NT2/D1 (cell line): Measurements from ENCODE around the gene CENPQ.
A peak's percentile ranks its signal among the peaks of the same experiment; 100 is the strongest.

Experiments
- DNase-seq: peaks from one replicate; pipeline ENCODE4 v3.0.0-alpha.2; 2011; ENCODE audit warnings: low read depth, low spot score
- H3K27me3 ChIP-seq: 2 replicates; pipeline ENCODE4 v1.6.0; 2011; ENCODE audit warnings: mild to moderate bottlenecking; ENCODE audit not compliant: insufficient read length, insufficient read depth
- H3K36me3 ChIP-seq: 2 replicates; pipeline ENCODE4 v1.6.1; 2011; ENCODE audit warnings: mild to moderate bottlenecking, low read length, mixed read lengths; ENCODE audit not compliant: insufficient read depth, insufficient read length
- H3K4me1 ChIP-seq: 2 replicates; pipeline ENCODE4 v1.5.1; 2011; ENCODE audit not compliant: insufficient read depth, insufficient read length
- H3K4me3 ChIP-seq: 2 replicates; pipeline ENCODE4 v1.5.1; 2011; ENCODE audit warnings: low read depth; ENCODE audit not compliant: insufficient read length
- H3K9ac ChIP-seq: 2 replicates; pipeline ENCODE4 v1.6.0; 2011; ENCODE audit warnings: low read depth; ENCODE audit not compliant: insufficient read length
- H3K9me3 ChIP-seq: 2 replicates; pipeline ENCODE4 v1.5.1; 2011; ENCODE audit warnings: mild to moderate bottlenecking, low read length; ENCODE audit not compliant: insufficient read depth
- SUZ12 ChIP-seq: IDR thresholded peaks from 2 replicates; pipeline ENCODE4 v1.6.1; 2011; ENCODE audit not compliant: insufficient read length, insufficient read depth; ENCODE audit errors: extremely low read depth
- YY1 ChIP-seq: IDR thresholded peaks from 2 replicates; pipeline ENCODE4 v1.6.1; 2011; ENCODE audit not compliant: insufficient read length, insufficient read depth
- ZNF274 ChIP-seq: IDR thresholded peaks from 2 replicates; pipeline ENCODE4 v1.6.1; 2011; ENCODE audit warnings: mild to moderate bottlenecking, low read depth, low read length

The CENPQ gene, protein sequence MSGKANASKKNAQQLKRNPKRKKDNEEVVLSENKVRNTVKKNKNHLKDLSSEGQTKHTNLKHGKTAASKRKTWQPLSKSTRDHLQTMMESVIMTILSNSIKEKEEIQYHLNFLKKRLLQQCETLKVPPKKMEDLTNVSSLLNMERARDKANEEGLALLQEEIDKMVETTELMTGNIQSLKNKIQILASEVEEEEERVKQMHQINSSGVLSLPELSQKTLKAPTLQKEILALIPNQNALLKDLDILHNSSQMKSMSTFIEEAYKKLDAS

DNA sequence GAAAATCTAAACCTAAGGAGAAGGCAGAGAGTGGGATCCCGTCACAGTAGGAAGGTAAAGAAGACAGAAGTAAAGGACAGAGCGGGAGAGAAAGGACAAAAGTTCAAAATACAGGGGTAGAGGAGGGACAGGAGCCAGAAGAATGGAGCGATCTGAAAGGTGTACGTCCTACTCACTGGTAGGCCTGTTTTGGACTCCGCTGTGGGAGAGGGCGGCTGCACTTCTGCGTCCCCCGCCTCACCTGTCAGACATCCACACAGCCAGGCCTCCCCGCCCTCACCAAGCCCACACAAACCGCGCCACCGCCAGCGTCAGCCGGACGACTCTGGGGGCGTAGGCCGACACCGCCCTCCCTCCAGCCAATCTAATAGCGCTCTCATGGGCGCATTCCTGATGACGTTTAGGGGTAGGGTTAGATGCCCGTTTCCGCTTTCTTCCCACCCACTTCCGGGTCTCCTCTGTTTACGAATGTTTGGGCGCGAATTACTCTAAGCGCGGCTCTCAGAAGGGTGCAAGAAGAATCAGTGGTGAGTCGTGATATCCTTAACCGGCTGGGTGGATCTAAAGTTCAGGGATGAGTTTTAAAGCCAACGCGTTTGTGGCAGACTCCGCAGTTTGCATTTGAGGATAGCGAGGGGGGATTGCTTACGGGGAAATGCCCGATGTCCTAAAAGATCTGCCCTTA, at the start of gene CENPQ, which contains the start of gene MMUT:
Gene CENPQ, plus strand, starts transcription at position 444 of the 685 bp plus-strand sequence. CDS start 6,807 bp downstream, outside the sequence.
Gene MMUT, minus strand, starts transcription at position 327 of the 685 bp plus-strand sequence. CDS start 3,787 bp downstream, outside the sequence.
- peak within 1 kb of the TSS; percentile 90 for H3K9ac ChIP-seq

DNA sequence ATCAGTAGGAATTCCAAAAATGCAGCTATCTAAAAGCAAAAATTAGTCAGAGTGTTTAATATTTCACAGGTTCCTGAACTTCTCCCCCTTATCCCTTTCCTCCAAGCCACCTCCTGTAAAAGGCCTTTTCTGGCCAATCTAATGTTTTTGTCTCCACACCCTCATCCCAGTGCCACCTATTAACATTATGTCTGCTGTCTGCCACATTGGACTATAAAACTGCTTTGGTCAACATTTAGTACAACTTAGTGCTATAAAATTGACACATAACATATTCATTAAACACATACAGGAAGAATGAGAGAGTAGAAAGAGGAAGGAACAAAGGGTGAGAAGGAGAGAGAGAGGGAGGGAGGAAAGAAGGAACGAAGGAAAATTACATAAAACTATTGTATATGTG, 47.8 kb upstream of the CENPQ start:
- no peak for DNase-seq
- H3K9me3 ChIP-seq: no peaks in the 10 kb centered on the region
- H3K4me3 ChIP-seq: no peak overlapping the region
- no peaks in the 10 kb centered on the region for H3K27me3 ChIP-seq
- H3K36me3 ChIP-seq: no peaks in the 10 kb centered on the region
- no peaks in the 10 kb centered on the region for H3K4me1 ChIP-seq
- TF ChIP-seq ZNF274 (no peak), SUZ12 (no peak), YY1 (no peak)
- H3K9ac ChIP-seq: no peak overlapping the region

More for the DNA sequence above, at the start of gene CENPQ, which contains the start of gene MMUT:
- H3K9me3 ChIP-seq: no peaks in the 10 kb centered on the region
- no peak for TF ChIP-seq YY1
- no peak for TF ChIP-seq SUZ12
- no peak for TF ChIP-seq ZNF274
- H3K27me3 ChIP-seq: no peaks in the 10 kb centered on the region
- peak; percentile 82 for DNase-seq
- peak within 1 kb of the TSS; percentile 91 for H3K4me3 ChIP-seq
- H3K4me1 ChIP-seq: no peaks in the 10 kb centered on the region
- peaks cover 6% of the 10 kb centered on the region for H3K36me3 ChIP-seq

DNA sequence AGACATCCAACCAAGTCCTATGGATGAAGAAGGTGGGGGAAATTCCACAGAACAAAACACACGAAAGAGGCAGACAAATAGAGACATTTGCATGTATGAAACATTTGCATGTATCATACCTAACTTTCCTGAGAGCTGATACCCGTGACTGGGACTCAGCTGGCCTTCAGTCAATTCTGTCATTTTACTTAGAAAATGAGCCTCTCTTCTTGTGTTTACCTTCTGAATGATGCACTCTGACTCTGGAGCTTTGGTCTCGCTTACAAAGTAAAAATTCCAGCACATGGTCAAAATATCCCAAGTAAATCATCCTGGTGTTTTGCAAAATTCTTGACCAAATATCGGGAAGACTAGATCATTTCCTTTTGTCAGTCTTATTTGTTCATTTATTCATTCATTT, 47.0 kb upstream of the CENPQ start:
- H3K4me1 ChIP-seq: no peaks in the 10 kb centered on the region
- no peak for TF ChIP-seq ZNF274
- TF ChIP-seq SUZ12: no peak
- TF ChIP-seq YY1: no peak
- H3K4me3 ChIP-seq: no peak overlapping the region
- no peaks in the 10 kb centered on the region for H3K9me3 ChIP-seq
- no peaks in the 10 kb centered on the region for H3K36me3 ChIP-seq
- DNase-seq: no peak
- no peak overlapping the region for H3K9ac ChIP-seq
- no peaks in the 10 kb centered on the region for H3K27me3 ChIP-seq

DNA sequence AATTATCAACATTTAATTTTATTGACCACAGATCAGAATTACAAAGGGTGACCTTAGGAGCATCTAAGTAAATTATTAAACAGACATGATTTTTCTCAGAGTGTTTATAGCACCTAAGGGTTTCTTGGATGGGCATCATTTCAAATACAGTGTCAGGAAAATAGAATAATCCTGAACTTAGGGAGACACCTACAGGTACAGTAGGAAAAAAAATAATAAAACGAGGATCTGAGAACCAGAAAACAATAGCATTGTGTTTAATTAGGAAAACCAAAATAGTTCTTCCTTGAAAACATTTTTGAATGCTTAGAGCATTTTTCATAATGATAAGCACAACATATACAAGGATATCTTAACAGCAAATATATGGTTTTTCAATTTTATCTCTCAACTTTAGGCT, 39.4 kb upstream of the CENPQ start:
- Histone ChIP-seq H3K27me3 (no peaks in the 10 kb centered on the region), H3K36me3 (no peaks in the 10 kb centered on the region), H3K9ac (no peak overlapping the region), H3K4me3 (no peak overlapping the region), H3K4me1 (no peaks in the 10 kb centered on the region), H3K9me3 (no peaks in the 10 kb centered on the region)
- TF ChIP-seq YY1 (no peak), ZNF274 (no peak), SUZ12 (no peak)
- DNase-seq: no peak

DNA sequence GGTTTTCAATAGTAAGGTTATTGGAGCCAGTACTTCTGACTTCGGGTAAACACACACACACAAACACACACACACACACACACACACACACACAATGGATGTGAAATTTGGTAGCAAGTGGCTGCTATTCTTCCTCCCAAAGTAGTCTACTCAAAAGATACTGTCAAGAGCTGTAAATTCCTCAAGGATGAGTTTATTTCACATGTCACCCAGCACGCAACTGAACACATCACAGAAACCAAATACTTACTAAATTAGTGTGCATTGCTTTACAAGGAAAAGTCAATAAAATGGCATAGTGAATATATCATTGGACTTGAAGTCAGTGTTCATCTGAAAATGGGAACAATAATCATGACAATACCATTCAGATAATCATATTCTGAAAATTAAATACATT, 33.0 kb upstream of the CENPQ start:
- no peak overlapping the region for H3K9ac ChIP-seq
- TF ChIP-seq ZNF274 (no peak), SUZ12 (no peak)
- no peak overlapping the region for H3K4me3 ChIP-seq
- DNase-seq: no peak
- no peaks in the 10 kb centered on the region for H3K4me1 ChIP-seq
- no peaks in the 10 kb centered on the region for H3K27me3 ChIP-seq
- peaks cover 11% of the 10 kb centered on the region for H3K36me3 ChIP-seq
- no peaks in the 10 kb centered on the region for H3K9me3 ChIP-seq

DNA sequence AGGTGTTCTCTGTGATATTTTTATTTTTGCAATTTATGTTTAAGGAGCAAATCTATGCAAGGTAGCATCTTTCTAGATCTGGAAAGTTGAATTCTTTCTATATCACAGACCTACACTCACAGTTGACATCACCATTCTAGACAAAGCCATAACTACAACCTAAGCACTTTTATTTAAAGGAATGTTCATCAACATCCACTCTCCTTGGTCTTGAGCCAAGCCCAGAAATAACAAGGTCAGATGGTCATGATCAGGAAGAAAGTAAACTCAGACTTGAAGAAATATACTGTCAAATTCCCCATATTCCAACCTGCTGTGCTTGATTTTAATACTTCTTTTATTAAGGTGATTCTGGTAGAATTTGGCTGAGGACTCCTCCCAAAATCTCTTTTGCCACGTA, 32.3 kb upstream of the CENPQ start:
- H3K4me3 ChIP-seq: no peak overlapping the region
- H3K9ac ChIP-seq: no peak overlapping the region
- peaks cover 13% of the 10 kb centered on the region for H3K36me3 ChIP-seq
- no peaks in the 10 kb centered on the region for H3K9me3 ChIP-seq
- DNase-seq: no peak
- H3K4me1 ChIP-seq: no peaks in the 10 kb centered on the region
- no peak for TF ChIP-seq YY1
- no peak for TF ChIP-seq ZNF274
- no peak for TF ChIP-seq SUZ12
- no peaks in the 10 kb centered on the region for H3K27me3 ChIP-seq

DNA sequence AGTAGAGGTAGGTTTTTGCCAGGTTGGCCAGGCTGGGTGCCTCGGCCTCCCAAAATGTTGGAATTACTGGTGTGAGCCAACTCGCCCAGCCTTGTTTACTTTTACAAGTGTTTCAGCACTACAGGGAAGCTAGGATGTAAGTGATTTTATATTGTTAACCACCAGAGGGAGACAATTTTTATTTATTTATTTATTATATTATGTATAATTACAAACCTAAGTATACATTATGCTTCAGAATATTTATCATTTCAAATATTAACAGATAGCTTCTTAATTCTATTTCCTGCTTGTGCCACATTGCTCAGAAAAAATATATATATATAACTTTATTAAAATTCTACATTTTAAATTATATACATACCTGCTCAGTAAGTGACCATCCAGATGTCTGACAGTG, 9.9 kb upstream of the CENPQ start:
- DNase-seq: no peak
- Histone ChIP-seq H3K9me3 (no peaks in the 10 kb centered on the region), H3K27me3 (no peaks in the 10 kb centered on the region), H3K36me3 (no peaks in the 10 kb centered on the region), H3K4me1 (no peaks in the 10 kb centered on the region), H3K9ac (no peak overlapping the region), H3K4me3 (no peak overlapping the region)
- TF ChIP-seq ZNF274: no peak
- no peak for TF ChIP-seq SUZ12
- no peak for TF ChIP-seq YY1
